Nucleus accumbens (tissue), 56 donors: ENCODE data around the gene VWA5B1.
"Not testable (repeated sequence)": the region's sequence is repeated elsewhere in the genome, so short reads cannot be mapped to it uniquely, and the experiment has no call there.

Source experiments
- DNase-seq, 56 donors: peaks; one replicate each; lab custom pipeline; 2025; lab: John Stamatoyannopoulos, UW

VWA5B1 gene, protein sequence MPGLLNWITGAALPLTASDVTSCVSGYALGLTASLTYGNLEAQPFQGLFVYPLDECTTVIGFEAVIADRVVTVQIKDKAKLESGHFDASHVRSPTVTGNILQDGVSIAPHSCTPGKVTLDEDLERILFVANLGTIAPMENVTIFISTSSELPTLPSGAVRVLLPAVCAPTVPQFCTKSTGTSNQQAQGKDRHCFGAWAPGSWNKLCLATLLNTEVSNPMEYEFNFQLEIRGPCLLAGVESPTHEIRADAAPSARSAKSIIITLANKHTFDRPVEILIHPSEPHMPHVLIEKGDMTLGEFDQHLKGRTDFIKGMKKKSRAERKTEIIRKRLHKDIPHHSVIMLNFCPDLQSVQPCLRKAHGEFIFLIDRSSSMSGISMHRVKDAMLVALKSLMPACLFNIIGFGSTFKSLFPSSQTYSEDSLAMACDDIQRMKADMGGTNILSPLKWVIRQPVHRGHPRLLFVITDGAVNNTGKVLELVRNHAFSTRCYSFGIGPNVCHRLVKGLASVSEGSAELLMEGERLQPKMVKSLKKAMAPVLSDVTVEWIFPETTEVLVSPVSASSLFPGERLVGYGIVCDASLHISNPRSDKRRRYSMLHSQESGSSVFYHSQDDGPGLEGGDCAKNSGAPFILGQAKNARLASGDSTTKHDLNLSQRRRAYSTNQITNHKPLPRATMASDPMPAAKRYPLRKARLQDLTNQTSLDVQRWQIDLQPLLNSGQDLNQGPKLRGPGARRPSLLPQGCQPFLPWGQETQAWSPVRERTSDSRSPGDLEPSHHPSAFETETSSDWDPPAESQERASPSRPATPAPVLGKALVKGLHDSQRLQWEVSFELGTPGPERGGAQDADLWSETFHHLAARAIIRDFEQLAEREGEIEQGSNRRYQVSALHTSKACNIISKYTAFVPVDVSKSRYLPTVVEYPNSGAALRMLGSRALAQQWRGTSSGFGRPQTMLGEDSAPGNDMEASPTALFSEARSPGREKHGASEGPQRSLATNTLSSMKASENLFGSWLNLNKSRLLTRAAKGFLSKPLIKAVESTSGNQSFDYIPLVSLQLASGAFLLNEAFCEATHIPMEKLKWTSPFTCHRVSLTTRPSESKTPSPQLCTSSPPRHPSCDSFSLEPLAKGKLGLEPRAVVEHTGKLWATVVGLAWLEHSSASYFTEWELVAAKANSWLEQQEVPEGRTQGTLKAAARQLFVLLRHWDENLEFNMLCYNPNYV

DNA sequence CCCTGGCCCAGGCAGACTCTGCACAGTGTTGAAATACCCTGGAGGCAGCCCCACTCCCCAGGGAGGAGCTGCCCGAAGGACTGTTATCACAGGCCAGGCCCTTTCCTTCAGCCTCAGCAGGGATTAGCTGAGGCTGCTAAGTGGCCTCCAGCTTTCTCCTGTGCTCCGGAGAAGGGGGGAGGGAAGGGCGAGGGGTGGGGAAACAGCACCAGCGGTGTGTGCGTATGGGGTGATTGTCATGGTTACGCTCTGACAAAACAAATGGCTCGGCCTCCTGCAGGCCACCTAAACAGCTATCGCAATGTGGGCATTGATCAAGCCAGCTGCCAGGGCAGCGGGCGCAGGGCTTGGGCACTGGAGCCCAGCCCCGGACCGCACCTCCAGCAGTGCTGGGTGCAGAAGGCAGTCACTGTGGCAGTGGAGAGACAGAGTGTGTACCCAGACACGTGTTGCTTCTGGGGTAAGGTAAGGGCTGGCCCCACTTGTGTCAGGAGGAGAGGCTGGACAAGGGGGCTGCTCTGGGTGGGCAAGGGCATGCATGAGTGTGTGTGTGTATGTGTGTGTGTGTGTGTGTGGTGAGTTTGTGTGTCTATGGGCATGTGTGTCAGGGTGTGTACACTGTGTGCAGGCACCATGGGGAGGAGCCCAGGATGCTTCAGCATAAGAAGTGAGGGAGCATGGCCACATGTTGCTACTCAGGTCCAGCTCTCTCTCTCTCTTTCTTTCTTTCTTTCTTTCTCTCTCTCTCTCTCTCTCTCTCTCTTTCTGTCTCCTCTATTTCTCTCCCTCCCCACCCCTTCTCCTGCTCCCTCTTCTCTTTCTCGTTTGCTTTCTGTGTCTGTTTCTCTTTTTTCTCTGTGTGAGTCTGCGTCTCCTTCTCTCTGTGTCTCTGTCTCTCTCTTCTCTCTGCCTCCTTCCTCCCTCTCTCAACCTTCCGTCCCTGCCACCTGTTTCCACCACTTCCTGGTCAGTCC, at the start of gene VWA5B1:
Gene VWA5B1, plus strand, starts transcription at position 252 of the 974 bp plus-strand sequence. CDS start 19,727 bp downstream, outside the sequence.
- DNase-seq = no peak

DNA sequence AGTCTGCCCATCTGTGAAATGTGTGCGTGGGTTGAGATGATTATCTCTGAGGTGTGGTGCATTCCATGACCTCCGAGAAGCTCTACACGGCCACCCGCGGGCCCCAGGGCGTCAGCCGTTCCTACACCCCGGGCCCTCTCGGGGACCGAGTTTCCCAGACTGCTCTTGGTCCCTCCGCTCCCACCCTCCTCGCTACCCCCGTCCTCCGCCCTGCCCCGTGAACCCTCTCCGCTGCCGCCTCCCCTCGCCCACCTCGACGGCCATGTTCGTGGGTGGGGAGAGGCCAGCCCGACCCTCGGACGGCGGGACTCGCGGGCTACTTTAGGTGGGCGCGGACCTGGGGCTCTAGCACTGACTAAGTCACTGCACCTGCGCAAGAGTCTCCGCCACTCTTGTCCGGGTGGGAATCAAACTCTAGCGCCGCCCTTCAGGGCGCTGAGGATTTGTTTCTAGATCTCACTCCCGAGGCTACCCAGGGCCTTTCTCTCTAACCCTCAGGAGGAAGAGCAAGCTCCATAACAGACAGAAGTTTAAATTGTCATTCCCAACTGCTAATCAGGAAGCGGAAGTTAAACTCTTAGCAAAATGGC, 47.7 kb upstream of the VWA5B1 start:
- DNase-seq = no peak

DNA sequence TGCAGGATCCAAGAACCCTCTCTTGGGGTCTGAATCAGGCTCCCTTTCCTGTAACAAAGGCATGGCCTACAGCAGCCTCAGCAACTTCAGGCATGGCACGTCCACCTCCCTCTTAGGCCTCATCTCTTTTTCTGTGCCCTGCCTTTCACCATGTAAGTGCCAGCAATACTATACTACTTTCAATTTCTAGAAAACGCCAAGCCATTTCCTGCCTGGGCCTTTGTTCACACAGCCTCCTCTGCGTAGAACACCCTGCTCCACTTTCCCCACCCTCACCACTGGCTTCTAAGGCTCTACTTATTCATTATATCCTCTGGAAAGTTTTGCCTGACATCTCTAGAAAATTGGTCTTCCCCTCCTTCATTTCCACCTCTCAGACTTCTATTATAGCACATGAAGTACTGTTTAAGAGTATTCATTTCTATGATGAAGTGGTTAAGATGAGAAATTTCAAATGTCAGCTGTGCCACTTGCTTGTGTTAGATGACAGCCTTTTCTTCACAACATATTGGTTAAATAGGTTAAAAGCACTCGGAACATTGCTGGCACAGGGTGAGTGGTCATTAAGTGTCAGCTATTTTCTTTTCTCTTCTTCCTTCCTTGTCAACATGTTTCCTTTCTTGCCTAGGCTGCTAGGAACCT, 41.6 kb upstream of the VWA5B1 start:
- no peak for DNase-seq

DNA sequence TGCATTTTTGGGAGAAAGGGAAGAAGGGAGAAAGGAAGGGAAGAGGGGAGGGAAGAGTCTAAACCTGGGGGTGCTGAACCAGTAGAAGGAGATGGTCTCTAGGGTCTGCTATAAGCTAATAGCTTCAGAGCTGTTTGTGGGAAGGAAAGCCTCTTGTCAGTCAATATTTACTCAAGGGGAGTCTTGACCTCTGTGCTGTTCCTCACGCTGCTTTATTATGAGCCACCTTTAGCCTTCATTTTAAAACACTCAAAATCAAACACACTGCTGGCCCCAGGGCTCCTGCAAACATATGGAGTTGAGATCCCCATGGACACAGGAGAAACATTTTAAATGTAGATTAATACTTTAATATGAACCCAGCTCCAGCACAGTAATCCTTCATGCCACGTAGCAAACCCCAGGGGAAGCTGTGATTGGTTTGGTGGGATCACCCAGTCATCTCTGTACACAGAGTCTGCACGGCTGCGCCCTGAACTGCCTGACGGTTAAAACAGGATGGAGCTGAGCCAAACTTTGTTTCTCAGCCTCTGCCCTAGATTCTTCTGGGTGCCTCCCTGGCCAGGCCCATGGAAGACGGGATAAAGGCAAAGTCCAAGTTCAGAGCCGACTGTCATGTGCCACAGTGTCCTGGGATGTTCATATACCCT, 40.2 kb upstream of the VWA5B1 start:
- DNase-seq = peak in 1 of 56 donors; percentile 4

DNA sequence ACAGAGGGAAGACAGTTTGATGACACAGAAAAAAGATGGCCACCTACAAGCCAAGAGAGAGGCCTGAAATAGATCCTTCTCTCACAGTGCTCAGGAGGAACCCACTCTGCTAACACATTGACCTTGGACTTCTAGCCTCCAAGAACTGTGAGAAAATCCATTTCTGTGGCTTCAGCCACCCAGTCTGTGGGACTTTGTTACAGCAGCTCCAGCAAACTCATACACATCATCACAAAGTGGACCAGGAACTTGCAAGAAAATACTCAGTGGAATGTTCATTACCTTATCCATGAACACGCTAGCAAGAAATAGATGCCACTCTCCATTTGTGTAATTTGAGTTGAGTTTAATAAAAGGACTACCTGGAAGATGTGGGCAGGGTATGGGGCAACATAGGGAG, 38.1 kb upstream of the VWA5B1 start:
- no peak for DNase-seq

DNA sequence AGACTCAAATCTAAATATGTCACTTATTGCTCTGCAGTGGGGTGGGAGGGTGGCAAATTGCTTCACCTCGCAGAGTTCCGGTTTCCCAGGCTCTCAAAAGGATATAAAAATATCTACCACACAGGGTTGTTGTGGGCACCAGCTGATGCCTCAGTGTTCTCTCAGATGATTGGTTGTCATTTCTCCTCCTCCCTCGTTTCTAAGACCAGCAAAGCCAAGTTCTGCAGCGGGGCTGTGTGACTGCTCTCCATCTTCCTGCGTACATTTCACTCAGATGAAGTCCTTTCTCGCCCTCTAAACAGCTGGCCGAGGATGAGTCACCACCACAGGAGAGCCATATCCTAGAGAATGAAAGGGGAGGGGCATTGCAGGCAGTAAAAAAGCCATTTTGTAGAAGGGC, 35.0 kb upstream of the VWA5B1 start:
- peak in 1 of 56 donors; percentile 12 for DNase-seq

DNA sequence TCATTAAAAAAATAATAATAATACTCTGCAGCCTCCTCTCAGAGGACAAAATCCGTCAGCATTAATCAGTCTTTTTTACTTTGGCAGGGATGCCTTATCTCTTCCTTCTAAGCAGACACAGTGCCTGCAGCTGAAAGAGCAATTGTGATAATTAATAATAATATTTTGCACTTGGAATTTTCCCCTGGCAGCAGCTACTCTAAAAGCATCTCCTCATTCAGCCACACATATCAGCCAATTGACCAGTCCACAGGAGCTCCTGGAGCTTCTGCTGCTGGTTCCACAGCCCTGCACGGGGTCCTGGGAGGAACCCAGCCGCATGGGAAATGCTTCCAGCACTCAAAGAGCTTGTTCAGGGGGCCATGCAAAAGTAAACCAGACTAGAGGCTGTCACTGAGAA, 31.0 kb upstream of the VWA5B1 start:
- DNase-seq = no peak

DNA sequence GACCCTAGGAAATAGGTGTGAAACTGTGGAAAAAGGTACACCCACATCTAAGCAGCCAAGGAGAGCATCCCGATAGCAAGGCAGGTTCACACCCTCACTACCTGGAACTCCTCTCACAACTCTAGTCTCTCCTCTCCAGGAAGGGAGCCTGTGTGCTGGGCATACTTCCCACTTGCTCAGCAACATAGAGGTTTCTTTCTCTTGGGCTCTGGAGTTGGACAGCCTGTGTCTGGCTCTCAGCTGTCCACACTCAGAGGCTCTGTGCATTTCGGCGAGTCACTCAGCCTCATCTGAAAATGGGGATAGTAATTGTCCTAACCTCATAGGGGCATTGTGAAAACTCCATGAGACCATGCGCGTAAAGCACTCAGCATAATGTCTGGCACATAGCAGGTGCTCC, 29.6 kb upstream of the VWA5B1 start:
- no peak for DNase-seq

DNA sequence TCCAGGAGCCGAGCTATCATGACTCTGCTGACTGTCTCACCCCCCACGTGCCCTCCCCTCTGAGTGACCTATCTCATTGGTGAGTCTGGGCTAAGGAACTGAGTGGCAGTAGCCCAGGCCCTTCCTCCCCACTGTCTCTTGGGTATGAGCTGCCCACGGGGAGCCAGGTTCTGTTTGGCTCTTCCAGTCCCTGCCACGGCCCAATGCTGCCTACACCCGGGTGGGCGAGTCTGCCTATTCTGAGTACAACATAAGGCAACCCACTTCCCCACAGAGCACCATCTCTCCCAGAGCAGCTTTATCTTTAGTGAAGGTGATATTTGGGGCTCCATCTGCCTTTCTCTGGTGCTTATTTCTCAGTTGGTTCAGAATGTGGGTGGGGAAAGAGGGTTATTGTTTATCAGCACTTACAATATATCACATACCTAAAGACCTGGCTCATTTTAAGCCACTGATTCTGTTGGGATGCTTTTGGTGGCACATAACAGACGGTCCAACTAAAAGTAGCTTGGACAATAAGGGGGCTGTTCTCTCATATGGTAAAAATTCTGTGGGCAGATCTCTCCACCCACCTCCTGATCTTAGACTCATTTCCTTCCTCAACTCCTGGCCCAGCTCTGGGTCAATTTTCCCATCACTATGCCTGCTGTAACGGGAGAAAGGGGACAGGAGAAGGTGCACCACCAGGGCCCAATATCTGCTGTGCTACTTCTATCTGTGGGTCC, 27.7 kb upstream of the VWA5B1 start:
- DNase-seq = no peak

DNA sequence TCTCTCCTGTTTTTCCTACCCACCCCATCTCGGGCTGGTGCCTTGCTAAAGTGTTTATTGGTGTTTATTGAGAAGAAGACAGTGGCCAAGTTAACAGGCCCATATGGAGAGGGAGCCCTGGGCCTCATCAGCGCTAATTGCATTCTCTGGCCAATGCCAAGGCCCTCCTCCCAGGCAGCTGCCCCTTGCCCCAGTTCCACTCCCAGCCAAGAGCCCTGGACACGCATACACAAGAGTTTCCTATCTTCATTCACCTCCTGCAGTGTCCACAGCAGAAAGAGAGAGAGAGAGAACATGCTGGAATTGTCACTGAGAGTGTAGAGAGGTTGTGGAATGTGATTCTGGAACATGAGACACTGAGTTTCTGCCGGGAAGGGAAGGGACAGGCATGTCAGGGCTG, 25.4 kb upstream of the VWA5B1 start:
- peak in 7 of 56 donors; percentile 6 to 46 (median 15) for DNase-seq

DNA sequence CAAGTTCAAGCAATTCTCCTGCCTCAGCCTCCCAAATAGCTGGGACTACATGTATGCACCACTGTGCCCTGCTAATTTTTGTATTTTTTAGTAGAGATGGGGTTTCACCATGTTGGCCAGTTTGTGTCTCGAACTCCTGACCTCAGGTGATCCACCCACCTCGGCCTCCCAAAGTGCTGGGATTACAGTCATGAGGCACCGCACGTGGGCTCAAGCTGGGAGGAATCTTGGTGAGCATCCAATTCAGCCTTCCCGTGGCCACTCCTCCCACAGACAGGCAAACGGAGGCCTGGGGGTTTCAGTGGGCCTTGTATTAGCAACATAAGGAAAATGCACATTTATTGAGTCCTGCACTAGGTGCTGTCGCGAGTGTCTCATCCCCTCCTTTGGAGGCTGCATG, 24.5 kb upstream of the VWA5B1 start:
- no peak for DNase-seq

DNA sequence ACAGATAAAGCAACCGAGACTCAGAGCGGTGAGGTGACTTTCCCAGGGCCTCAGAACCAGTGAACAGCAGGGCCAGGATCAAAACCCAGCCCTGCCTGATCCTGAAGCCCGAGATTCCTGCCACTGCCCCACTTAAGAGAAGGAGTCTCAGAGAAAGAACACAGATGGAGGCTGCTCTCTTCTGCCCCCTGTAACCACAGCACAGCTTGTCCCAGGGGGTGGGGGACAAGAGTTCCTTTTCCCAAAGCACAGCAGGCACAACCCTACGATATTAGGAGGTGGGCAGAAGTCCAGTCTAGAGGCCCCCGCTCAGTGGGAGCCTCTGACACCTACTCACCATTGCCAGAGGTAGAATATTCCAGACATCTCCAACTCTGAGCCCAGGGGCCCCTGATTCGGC, 24.0 kb upstream of the VWA5B1 start:
- no peak for DNase-seq

DNA sequence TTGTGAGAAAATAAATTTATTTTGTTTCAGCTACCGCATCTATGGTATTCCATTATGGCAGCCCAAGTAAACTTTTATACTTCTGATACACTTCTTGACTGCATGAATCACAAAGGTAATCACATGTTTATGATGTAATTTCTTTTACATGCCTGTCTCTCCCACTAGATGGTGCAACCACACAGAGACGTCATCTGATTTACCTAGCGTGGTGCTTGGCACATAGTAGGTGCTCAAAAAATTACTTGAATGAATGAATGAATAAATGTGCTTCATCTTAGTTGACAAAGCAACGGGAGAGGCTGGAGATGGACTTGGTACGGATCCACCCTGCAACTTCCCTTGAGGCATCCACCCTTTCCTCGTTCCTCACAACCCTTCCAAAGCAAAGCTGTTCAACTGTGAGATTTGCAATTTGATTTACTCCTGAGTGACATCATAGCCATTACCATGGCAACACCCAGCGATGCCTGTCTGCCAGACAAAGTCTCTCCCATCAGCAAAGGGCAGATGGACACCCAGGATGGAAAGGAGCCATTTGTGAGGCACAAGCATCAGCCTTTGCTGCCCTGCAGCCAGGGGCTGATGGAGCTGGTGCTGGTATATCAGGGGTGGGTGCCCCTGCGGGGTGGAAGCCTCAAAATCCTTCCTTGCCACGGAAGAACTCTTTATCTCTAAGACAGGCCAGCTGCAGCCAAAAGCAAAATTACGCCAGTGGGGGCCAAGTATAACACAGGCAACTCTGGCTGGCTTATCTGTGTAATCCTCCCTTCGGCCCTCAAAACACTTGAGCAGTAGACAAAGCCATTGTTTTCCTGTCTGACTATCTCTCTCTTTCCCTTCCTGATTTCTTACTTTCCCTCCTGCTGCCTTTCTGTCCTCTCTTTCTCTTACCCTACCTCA, 18.9 kb upstream of the VWA5B1 start:
- DNase-seq = no peak

DNA sequence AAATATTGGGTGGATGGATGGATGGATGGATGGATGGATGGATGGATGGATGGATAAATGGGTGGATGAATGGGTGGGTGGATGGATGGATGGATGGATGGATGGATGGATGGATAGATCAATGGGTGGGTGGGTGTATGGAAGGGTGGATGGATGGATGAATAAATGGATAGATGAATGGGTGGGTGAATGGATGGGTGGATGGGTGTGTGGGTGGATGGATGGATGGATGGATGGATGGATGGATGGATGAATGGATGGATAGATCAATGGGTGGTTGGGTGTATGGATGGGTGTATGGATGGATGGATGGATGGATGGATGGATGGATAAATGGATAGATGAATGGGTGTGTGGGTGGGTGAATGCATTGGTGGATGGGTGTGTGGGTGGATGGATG, 17.0 kb upstream of the VWA5B1 start:
- DNase-seq = not testable (repeated sequence)

DNA sequence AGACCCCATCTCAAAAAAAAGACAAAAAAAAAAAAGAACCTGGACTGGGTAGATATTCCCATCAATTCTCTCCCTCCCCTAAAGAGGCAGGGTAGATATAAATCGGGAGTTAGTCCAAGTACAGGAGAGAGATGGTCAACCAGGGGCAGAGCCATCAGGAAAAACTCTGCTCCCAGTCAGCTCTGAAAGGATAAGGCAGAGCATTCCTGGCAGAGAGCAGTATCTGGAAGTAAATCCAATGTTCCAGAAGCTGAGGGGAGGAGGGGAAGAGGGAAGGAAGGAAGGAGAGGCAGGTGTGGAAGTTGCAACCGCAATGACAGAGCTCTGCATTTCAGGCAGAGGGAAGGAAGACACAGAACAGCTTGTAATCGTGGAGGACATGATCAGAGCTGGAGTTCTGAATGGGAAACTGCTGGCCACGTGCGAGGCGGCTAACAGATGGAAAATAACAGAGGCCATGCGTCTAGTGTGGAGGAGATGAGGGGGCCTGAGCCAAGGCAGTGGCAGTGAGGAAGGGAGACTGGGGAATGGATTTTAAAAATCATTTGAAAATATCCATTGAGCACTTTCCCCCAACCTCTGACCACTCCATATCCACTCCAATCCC, 15.3 kb upstream of the VWA5B1 start:
- DNase-seq = no peak
